LNCAP (cell line): ENCODE results near the gene ZNF566.

ENCODE experiments used
- TF ChIP-seq, protein P1 (sequence below): fragments of 450-650 bp; IDR thresholded peaks from 2 replicates; pipeline ENCODE4 v1.5.1; 2017; ENCODE audit warnings: mild to moderate bottlenecking

Gene ZNF566

DNA sequence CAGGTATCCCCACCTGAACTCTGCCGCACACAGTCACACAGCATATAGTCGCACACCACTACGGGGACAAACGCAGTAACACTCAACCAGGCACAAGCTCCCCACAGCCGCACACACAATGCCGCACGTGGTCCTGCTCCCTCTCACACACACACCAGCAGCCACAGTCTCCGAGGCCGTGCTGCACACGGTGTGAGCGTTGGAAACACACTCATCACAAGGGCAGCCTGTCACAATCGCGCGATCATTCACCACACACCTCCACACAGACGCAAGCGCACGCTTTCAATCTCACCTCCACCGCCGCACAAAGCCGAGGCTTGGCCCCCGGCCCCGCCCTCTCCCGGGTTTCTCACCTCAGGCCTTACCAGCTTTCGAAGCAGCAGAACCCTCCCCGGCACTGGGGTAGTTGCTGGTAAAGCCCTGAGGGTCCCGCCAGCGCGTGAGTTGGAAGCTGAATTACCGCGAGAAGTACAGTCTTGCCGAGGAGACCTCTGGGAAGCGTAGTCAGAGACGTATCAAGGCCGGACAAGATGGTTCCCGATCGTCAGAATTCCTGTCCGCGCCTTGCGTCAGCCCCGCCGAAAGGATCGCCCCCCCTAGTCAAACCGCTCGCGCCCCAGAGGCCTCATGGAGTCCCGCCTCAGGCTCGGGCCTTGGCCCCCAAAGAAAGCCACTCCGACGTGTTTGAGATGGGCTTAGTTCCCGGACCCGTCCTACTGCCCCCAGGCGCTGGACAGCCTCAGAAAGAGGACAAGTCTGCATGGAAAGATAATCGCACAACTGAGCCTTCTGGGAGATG is at the start of gene ZNF566:
ZNF566 (minus strand) TSS at position 444 of the 802 bp plus-strand sequence. CDS start 13,004 bp downstream, outside the sequence.
- TF ChIP-seq, protein P1, sequence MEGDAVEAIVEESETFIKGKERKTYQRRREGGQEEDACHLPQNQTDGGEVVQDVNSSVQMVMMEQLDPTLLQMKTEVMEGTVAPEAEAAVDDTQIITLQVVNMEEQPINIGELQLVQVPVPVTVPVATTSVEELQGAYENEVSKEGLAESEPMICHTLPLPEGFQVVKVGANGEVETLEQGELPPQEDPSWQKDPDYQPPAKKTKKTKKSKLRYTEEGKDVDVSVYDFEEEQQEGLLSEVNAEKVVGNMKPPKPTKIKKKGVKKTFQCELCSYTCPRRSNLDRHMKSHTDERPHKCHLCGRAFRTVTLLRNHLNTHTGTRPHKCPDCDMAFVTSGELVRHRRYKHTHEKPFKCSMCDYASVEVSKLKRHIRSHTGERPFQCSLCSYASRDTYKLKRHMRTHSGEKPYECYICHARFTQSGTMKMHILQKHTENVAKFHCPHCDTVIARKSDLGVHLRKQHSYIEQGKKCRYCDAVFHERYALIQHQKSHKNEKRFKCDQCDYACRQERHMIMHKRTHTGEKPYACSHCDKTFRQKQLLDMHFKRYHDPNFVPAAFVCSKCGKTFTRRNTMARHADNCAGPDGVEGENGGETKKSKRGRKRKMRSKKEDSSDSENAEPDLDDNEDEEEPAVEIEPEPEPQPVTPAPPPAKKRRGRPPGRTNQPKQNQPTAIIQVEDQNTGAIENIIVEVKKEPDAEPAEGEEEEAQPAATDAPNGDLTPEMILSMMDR = no peak

DNA sequence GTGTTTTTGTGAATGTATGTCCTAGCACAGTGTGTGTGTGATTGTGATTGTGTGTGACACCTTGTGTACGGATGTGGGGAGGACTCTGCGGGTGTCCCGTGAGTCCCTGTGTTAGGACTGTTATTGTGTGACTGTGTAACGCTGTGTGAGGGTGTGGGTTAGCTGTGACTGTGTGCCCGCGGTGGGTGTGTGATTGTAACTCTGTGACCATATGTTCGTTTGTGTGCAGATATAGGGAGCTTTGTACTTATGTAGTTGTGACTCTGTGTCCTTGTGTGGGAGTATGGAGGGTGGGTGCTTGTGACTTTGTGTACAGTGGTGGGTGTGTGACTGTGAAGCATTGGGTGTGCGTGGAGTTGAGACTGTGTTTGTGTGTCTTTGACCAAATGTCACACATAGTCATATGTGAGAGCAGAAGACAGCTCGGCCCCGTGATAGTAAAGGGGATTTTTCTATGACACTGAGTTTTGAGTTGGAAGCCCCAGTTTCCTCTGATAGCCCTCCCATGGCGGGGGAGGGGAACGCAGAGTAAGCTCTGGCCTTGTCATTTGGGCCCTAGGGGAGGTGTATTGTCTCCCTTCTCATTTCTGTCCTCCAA is 39.7 kb upstream of the ZNF566 start:
- TF ChIP-seq, protein P1 = no peak

DNA sequence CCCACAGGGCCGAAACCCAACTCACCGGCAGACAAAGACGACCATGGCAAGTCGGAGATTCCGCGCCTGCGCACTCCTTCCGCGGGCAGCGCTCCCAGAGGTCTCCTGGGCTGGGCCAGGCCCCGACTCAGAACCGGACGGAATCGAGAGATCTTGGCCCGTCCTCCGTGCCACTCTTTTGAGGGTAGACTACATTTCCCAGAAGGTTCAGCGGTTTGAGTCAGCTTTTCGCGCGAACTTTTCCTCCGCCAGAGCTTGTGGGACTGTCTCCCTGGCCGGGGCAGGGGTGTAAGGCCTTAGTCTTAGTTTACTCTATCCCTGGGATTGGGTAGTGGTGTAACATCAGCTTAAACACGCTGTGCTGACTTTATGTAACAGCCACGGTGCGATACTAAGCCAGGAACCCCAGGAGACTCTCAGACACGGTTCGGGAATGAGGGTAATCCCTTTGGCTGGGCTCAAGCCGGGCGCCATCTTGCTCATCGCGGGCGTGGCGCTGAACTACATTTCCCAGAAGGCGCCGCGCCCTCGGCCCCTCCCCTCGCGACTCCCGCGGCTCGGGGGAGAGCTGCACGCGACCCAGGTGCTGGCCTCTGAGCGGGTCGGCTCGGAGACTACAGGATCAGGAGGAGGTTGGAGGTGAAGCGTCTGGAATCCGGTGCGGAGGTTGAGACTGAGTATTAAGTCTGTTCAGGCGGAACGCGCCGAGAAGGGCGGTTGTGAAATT is 39.0 kb upstream of the ZNF566 start, which contains the start of gene ZNF260:
ZNF260 (minus strand) TSS at position 78 of the 727 bp plus-strand sequence. CDS start 13,033 bp downstream, outside the sequence.
- TF ChIP-seq, protein P1 = no peak

DNA sequence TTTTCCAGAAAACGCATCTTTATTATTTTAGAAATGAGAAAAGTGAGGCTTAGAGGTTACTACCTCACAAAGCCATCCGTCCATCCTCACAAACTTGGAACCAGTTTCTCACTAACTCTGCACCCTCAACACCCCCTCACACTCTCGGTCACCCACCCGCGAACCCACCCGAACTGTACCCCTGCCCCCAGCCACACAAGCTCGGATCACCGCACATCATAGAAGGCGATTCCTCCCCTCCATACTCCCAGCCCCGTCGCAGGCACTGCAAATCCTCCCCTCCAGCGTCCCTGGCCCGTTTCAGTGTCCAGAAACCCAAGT is 38.5 kb upstream of the ZNF566 start:
- TF ChIP-seq, protein P1 = no peak

DNA sequence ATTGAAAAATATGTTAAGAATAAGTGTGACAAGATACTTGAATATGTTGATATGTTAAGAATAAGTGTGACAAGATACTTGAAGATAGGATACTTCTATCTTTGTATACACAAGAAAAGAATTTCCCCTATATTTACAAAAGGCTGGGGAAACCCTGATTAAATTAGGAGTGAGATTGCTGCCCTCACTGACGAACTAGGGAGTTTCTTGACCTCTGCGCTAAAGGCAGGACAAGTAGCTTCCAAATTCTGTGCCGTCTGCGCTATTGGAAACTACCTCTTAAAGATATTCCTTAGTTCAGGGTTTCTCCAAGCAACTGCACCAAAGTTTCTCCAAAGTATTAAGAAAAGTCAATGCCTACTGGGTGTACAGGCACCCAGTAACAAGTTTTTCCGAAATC is 38.0 kb upstream of the ZNF566 start:
- TF ChIP-seq, protein P1 = no peak

DNA sequence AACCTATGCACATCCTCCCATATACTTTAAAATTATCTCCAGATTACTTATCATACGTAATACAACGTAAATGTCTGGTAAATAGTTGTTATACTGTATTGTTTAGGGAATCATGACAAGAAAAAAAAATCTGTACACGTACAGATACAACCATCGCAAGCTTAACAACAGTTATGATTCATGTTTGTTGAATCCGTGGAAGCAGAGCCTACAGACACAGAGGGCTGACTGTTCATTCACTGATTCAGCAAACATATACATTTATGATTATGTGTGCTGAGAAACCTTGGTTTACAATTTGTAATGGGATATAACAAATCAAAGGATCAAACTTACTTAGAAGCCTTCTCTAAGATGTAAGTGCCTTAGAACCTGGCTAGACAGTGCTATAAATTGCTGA is 37.2 kb upstream of the ZNF566 start:
- TF ChIP-seq, protein P1 = no peak

DNA sequence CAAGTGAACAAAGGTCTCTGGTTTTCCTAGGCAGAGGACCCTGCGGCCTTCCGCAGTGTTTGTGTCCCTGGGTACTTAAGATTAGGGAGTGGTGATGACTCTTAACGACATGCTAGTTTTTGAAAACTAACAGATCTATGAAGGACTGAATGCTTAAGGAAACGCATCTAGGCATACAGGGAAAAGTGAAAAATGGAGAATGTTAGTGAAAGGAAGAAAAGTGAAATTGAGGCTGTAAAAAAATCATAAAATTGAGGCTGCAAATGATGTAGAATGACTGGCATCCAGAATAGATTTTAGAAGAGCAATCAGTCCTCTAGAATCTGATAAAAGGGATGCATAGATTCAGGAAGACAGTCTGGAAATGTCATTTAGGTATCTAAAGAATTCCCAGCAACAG is 35.3 kb upstream of the ZNF566 start:
- TF ChIP-seq, protein P1 = no peak
